Cardiac septum (tissue), 1 donor: ENCODE results near the gene CDH23. TPM values are rescaled to one million over a fixed set of nuclear protein-coding genes. Genes with fewer than 3 reads are reported as not detected.

Experiments
- DNase-seq: peaks from one replicate; pipeline ENCODE4 v3.0.0-alpha.2; 2020; ENCODE audit warnings: low spot score
- intact Hi-C: fragments of 100-400 bp; cut with DNase I; formaldehyde crosslinking; loops from one replicate; pipeline ENCODE4 v1.14.0; 2022
- total RNA-seq: library from RNA; stranded (reverse); fragmentation: NEBNext Ultra II Directional; extraction: Animal tissue kit (Norgen Biotek cat#: 25700); gene quantifications from one replicate; pipeline ENCODE4 v1.2.1, GENCODE V29; 2021
- donor health status: DM: no; HTN: no; CAD: no.

CDH23 gene
- total RNA-seq, 1 donor from 2014 or later: 9.3 TPM

- no peak for DNase-seq
- intact Hi-C loops: no loop called here
Observed at GRCh38 chr10:71408436-71409225, 11.9 kb downstream of the CDH23 start.

GRCh38 chr10:71409516-71410104 lies 12.9 kb downstream of the CDH23 start:
- DNase-seq: no peak
- intact Hi-C loops: no loop called here

GRCh38 chr10:71413581-71413980 lies 16.9 kb downstream of the CDH23 start:
- DNase-seq: no peak
- intact Hi-C loops: no loop called here

GRCh38 chr10:71414359-71414758 lies 17.6 kb downstream of the CDH23 start:
- intact Hi-C loops: no loop called here
- no peak for DNase-seq

GRCh38 chr10:71419002-71419540 lies 22.4 kb downstream of the CDH23 start:
- intact Hi-C loops: no loop called here
- no peak for DNase-seq

- no peak for DNase-seq
Observed at GRCh38 chr10:71419750-71420149, 23.0 kb downstream of the CDH23 start.

GRCh38 chr10:71421075-71421434 lies 24.3 kb downstream of the CDH23 start:
- intact Hi-C loops: no loop called here
- no peak for DNase-seq

More at GRCh38 chr10:71419750-71420149, 23.0 kb downstream of the CDH23 start:
- intact Hi-C loops: no loop called here

- intact Hi-C loops: no loop called here
- no peak for DNase-seq
Observed at GRCh38 chr10:71423250-71423649, 26.5 kb downstream of the CDH23 start.

GRCh38 chr10:71423901-71424300 lies 27.2 kb downstream of the CDH23 start:
- no peak for DNase-seq
- intact Hi-C loops: no loop called here

GRCh38 chr10:71424496-71425194 lies 27.9 kb downstream of the CDH23 start:
- no peak for DNase-seq
- intact Hi-C loops: no loop called here

- DNase-seq: no peak
- intact Hi-C loops: no loop called here
Observed at GRCh38 chr10:71426058-71426605, 29.4 kb downstream of the CDH23 start.

- intact Hi-C loops: no loop called here
Observed at GRCh38 chr10:71427246-71427645, 30.5 kb downstream of the CDH23 start.

GRCh38 chr10:71429304-71429703 lies 32.6 kb downstream of the CDH23 start:
- no peak for DNase-seq
- intact Hi-C loops: no loop called here

More at GRCh38 chr10:71427246-71427645, 30.5 kb downstream of the CDH23 start:
- no peak for DNase-seq

GRCh38 chr10:71429929-71430328 lies 33.2 kb downstream of the CDH23 start:
- DNase-seq: no peak
- intact Hi-C loops: no loop called here

GRCh38 chr10:71431239-71432100 lies 34.8 kb downstream of the CDH23 start:
- intact Hi-C loops: no loop called here
- DNase-seq: no peak

- intact Hi-C loops: no loop called here
- no peak for DNase-seq
Observed at GRCh38 chr10:71432101-71432905, 35.6 kb downstream of the CDH23 start.

GRCh38 chr10:71432956-71433767 lies 36.4 kb downstream of the CDH23 start:
- intact Hi-C loops: no loop called here
- no peak for DNase-seq
